GM18498 (cell line): ENCODE measurements around the gene UACA.

Experiments used
- ATAC-seq: cut with Tn5 transposase; IDR thresholded peaks from one replicate; pipeline ENCODE4 v1.9.1; 2021; ENCODE audit warnings: mild to moderate bottlenecking, moderate library complexity; ENCODE audit not compliant: unreplicated experiment

The UACA gene

GRCh38 chr15:70710714-70711113 lies 52.6 kb downstream of the UACA start:
- no peak for ATAC-seq

GRCh38 chr15:70708839-70709238 lies 54.5 kb downstream of the UACA start:
- no peak for ATAC-seq

GRCh38 chr15:70707686-70708300 lies 55.6 kb downstream of the UACA start:
- no peak for ATAC-seq

- no peak for ATAC-seq
These were observed 58.6 kb downstream of the UACA start for GRCh38 chr15:70704731-70705130.

- no peak for ATAC-seq
These were observed 59.2 kb downstream of the UACA start for GRCh38 chr15:70704166-70704565.

GRCh38 chr15:70703096-70703878 lies 60.1 kb downstream of the UACA start:
- no peak for ATAC-seq

GRCh38 chr15:70702584-70702983 lies 60.8 kb downstream of the UACA start:
- ATAC-seq = no peak

GRCh38 chr15:70701891-70702568 lies 61.3 kb downstream of the UACA start:
- ATAC-seq = no peak

GRCh38 chr15:70701171-70701570 lies 62.2 kb downstream of the UACA start:
- ATAC-seq = no peak

GRCh38 chr15:70699890-70700289 lies 63.5 kb downstream of the UACA start:
- no peak for ATAC-seq

- no peak for ATAC-seq
These were observed 64.4 kb downstream of the UACA start for GRCh38 chr15:70698836-70699390.

GRCh38 chr15:70698426-70698825 lies 64.9 kb downstream of the UACA start:
- ATAC-seq = no peak

- ATAC-seq = no peak
These were observed 72.7 kb downstream of the UACA start for GRCh38 chr15:70690491-70691276.

GRCh38 chr15:70690021-70690420 lies 73.3 kb downstream of the UACA start:
- ATAC-seq = no peak

GRCh38 chr15:70687482-70687881 lies 75.9 kb downstream of the UACA start:
- no peak for ATAC-seq

- ATAC-seq = no peak
These were observed 82.5 kb downstream of the UACA start for GRCh38 chr15:70680817-70681216.

- ATAC-seq = no peak
These were observed 83.5 kb downstream of the UACA start for GRCh38 chr15:70679919-70680231.

- no peak for ATAC-seq
These were observed 91.3 kb downstream of the UACA start for GRCh38 chr15:70672081-70672480.

GRCh38 chr15:70670680-70671079 lies 92.7 kb downstream of the UACA start:
- ATAC-seq = no peak

GRCh38 chr15:70669966-70670658 lies 93.2 kb downstream of the UACA start:
- no peak for ATAC-seq
